ENCODE results near the gene CCDC34.

The CCDC34 gene

GRCh38 chr11:27293515-27294417, 69.2 kb downstream of the CCDC34 start:
- Mint-ChIP-seq H3K36me3 (ENCODE audit: insufficient read depth) (no peaks in the 10 kb centered on the region), H3K27ac (no peak overlapping the region), H3K4me3 (no peak overlapping the region), H3K9me3 (peaks cover 4 to 11% of the 10 kb centered on the region in 2 donors), H3K27me3 (peaks cover 0 to 29% of the 10 kb centered on the region in 2 donors), H3K4me1 (ENCODE audit: low read depth in 2 of 2) (no peaks in the 10 kb centered on the region)
- ATAC-seq (replicated peaks) (no peak), DNase-seq (no peak)

- ATAC-seq (replicated peaks), result no peak
- Mint-ChIP-seq H3K27me3 (peaks cover 0 to 29% of the 10 kb centered on the region in 2 donors), H3K4me1 (ENCODE audit: low read depth in 2 of 2) (no peaks in the 10 kb centered on the region), H3K36me3 (ENCODE audit: insufficient read depth) (no peaks in the 10 kb centered on the region), H3K9me3 (peaks cover 4 to 11% of the 10 kb centered on the region in 2 donors), H3K27ac (no peak overlapping the region), H3K4me3 (no peak overlapping the region)
- no peak for DNase-seq
These were observed 70.4 kb downstream of the CCDC34 start for GRCh38 chr11:27292637-27293010.

GRCh38 chr11:27291954-27292636, 70.9 kb downstream of the CCDC34 start:
- ATAC-seq (replicated peaks) (no peak), DNase-seq (no peak)
- Mint-ChIP-seq H3K27ac (no peak overlapping the region), H3K27me3 (peaks cover 0 to 29% of the 10 kb centered on the region in 2 donors), H3K4me3 (no peak overlapping the region), H3K4me1 (ENCODE audit: low read depth in 2 of 2) (no peaks in the 10 kb centered on the region), H3K9me3 (peaks cover 4 to 11% of the 10 kb centered on the region in 2 donors), H3K36me3 (ENCODE audit: insufficient read depth) (no peaks in the 10 kb centered on the region)

- DNase-seq (no peak), ATAC-seq (replicated peaks) (no peak)
- Mint-ChIP-seq H3K36me3 (ENCODE audit: insufficient read depth) (no peaks in the 10 kb centered on the region), H3K9me3 (peaks cover 4 to 11% of the 10 kb centered on the region in 2 donors), H3K27me3 (peaks cover 0 to 29% of the 10 kb centered on the region in 2 donors), H3K4me1 (ENCODE audit: low read depth in 2 of 2) (no peaks in the 10 kb centered on the region), H3K27ac (no peak overlapping the region), H3K4me3 (no peak overlapping the region)
These were observed 71.6 kb downstream of the CCDC34 start for GRCh38 chr11:27291302-27291889.

GRCh38 chr11:27290261-27291050, 72.6 kb downstream of the CCDC34 start:
- H3K4me1 Mint-ChIP-seq (ENCODE audit: low read depth in 2 of 2), result no peaks in the 10 kb centered on the region
- no peak overlapping the region for H3K27ac Mint-ChIP-seq
- peaks cover 0 to 29% of the 10 kb centered on the region in 2 donors for H3K27me3 Mint-ChIP-seq
- peaks cover 4 to 11% of the 10 kb centered on the region in 2 donors for H3K9me3 Mint-ChIP-seq
- no peak for ATAC-seq (replicated peaks)
- H3K36me3 Mint-ChIP-seq (ENCODE audit: insufficient read depth), result no peaks in the 10 kb centered on the region
- H3K4me3 Mint-ChIP-seq, result no peak overlapping the region
- DNase-seq, result no peak

Measured in effector memory CD8-positive, alpha-beta T cell (primary cell).